Measurements from ENCODE around the gene STAT4. TPM values are rescaled to one million over a fixed set of nuclear protein-coding genes. Genes with fewer than 3 reads are reported as not detected.

STAT4 gene
- total RNA-seq, 1 experiment from 2014 or later: 0.71 TPM

DNA sequence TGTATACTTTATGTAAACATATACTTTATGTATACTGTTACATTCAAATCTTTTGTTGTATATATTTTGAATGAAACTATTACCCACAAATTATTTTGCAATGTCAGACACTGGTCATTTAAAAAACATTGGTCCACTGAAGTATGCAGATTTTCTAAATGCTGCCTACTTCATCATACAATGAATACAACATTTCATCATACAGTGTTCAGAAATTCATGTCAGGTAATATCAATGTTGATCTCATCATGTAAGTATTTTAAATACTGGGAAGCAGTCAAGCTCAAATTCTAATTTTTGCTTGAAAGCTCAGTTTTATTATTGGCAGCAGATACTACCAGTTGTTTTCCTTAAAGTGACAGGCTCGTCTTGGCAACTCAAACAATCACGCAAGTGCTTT is 2.9 kb upstream of the STAT4 start:
- H3K27ac ChIP-seq (ENCODE audit: low read depth, low read length, poor library complexity, severe bottlenecking): no peak overlapping the region
- no peaks in the 10 kb centered on the region for H3K27me3 ChIP-seq (replicated peaks; ENCODE audit: insufficient read depth, low read depth, low read length, poor library complexity)
- ChIA-PET POLR2A (ENCODE audit: low non-redundant PET) (no interaction called here), CTCF (no interaction called here)
- no peak for TF ChIP-seq EZH2 (IDR thresholded peaks at IDR 0.05; ENCODE audit: borderline replicate concordance, low read depth, low read length, poor library complexity, severe bottlenecking)
- TF ChIP-seq, protein P1, sequence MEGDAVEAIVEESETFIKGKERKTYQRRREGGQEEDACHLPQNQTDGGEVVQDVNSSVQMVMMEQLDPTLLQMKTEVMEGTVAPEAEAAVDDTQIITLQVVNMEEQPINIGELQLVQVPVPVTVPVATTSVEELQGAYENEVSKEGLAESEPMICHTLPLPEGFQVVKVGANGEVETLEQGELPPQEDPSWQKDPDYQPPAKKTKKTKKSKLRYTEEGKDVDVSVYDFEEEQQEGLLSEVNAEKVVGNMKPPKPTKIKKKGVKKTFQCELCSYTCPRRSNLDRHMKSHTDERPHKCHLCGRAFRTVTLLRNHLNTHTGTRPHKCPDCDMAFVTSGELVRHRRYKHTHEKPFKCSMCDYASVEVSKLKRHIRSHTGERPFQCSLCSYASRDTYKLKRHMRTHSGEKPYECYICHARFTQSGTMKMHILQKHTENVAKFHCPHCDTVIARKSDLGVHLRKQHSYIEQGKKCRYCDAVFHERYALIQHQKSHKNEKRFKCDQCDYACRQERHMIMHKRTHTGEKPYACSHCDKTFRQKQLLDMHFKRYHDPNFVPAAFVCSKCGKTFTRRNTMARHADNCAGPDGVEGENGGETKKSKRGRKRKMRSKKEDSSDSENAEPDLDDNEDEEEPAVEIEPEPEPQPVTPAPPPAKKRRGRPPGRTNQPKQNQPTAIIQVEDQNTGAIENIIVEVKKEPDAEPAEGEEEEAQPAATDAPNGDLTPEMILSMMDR (conservative IDR thresholded peaks at IDR 0.05; ENCODE audit: low read depth, low read length): no peak
- intact Hi-C loops (cut with micrococcal nuclease; ENCODE audit: unreplicated experiment): loop anchor here (2.0 kb wide), 1 partner anchor 373 kb away; no protein-coding TSS in a partner anchor
- peaks cover 15% of the 10 kb centered on the region for H3K4me1 ChIP-seq (ENCODE audit: insufficient read depth, low read length, poor library complexity, severe bottlenecking)
- H3K9me3 ChIP-seq (ENCODE audit: low read depth, low read length, poor library complexity, severe bottlenecking): no peaks in the 10 kb centered on the region
- BruUV-seq (replicated peaks): no TSS peak
- no peak for DNase-seq (ENCODE audit: low spot score)
- H3K36me3 ChIP-seq (ENCODE audit: insufficient read depth, low read length, poor library complexity, severe bottlenecking): no peaks in the 10 kb centered on the region
- no peak overlapping the region for H3K4me3 ChIP-seq (ENCODE audit: low read depth, low read length, poor library complexity, severe bottlenecking)

DNA sequence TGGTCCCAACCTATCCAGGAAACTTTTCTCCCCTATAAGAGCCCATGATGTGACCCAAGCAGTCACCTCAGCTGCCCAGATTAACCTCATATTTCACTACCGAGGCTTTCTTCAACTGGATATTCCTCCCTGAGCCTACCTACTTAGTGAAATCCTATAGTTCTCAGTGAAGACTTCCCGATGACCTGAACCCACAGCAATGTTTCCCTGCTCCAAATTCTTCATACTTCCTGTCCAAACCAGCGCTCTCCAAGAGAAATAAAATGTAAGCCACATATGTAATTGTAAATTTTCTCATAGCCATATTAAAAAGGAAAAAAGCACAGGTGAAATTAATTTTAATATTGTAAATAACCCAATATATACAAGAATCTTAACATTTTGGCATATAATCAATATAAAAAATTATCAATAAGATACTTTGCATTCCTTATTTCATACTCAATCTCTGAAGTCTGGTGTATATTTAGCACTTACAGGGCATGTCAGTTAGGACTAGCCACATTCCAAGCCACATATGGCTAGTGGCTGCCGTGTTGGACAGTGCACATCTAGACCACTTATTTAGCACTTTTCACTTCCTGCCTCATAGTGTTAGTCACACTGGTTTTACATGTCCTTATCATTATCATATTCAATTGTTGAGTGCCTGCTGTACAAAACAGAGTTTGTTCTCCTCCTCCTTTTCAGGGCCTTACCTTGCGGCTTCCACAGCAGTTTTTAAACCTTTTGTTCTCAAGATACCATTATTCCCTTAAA is 1.9 kb upstream of the STAT4 start:
- no peaks in the 10 kb centered on the region for H3K36me3 ChIP-seq (ENCODE audit: insufficient read depth, low read length, poor library complexity, severe bottlenecking)
- intact Hi-C loops (cut with micrococcal nuclease; ENCODE audit: unreplicated experiment): no loop called here
- no peaks in the 10 kb centered on the region for H3K27me3 ChIP-seq (replicated peaks; ENCODE audit: insufficient read depth, low read depth, low read length, poor library complexity)
- TF ChIP-seq EZH2 (IDR thresholded peaks at IDR 0.05; ENCODE audit: borderline replicate concordance, low read depth, low read length, poor library complexity, severe bottlenecking): no peak
- TF ChIP-seq, protein P1 (conservative IDR thresholded peaks at IDR 0.05; ENCODE audit: low read depth, low read length): no peak
- DNase-seq (ENCODE audit: low spot score): peak; percentile 30
- no peaks in the 10 kb centered on the region for H3K9me3 ChIP-seq (ENCODE audit: low read depth, low read length, poor library complexity, severe bottlenecking)
- BruUV-seq (replicated peaks): no TSS peak
- CTCF ChIA-PET: no interaction called here
- POLR2A ChIA-PET (ENCODE audit: low non-redundant PET): no interaction called here
- H3K4me1 ChIP-seq (ENCODE audit: insufficient read depth, low read length, poor library complexity, severe bottlenecking): peaks cover 15% of the 10 kb centered on the region
- H3K4me3 ChIP-seq (ENCODE audit: low read depth, low read length, poor library complexity, severe bottlenecking): no peak overlapping the region
- no peak overlapping the region for H3K27ac ChIP-seq (ENCODE audit: low read depth, low read length, poor library complexity, severe bottlenecking)

DNA sequence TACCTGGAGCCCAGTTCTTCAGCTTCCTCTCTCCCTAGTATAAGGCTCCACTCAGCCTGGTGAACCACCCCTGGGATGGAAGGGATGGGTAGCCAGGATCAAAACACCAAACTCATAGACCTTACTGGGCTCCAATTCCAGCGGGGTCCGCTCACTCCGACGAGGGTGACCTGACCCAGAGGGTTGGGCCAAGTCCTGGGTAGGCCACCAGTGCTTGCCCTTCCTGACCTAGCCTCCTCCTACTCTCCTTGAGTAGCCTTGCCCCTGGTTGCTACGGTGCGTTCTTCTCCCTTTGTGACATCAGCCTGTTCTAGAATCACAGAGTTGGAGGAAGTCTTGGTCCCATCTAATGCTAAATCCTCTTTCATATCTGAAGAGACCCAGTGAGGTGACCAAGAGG is 537 bp upstream of the STAT4 start:
- Histone ChIP-seq H3K4me3 (ENCODE audit: low read depth, low read length, poor library complexity, severe bottlenecking) (no peak overlapping the region), H3K36me3 (ENCODE audit: insufficient read depth, low read length, poor library complexity, severe bottlenecking) (no peaks in the 10 kb centered on the region), H3K27me3 (replicated peaks; ENCODE audit: insufficient read depth, low read depth, low read length, poor library complexity) (peaks cover 5% of the 10 kb centered on the region), H3K27ac (ENCODE audit: low read depth, low read length, poor library complexity, severe bottlenecking) (no peak overlapping the region), H3K9me3 (ENCODE audit: low read depth, low read length, poor library complexity, severe bottlenecking) (no peaks in the 10 kb centered on the region), H3K4me1 (ENCODE audit: insufficient read depth, low read length, poor library complexity, severe bottlenecking) (peaks cover 15% of the 10 kb centered on the region)
- ChIA-PET CTCF (no interaction called here), POLR2A (ENCODE audit: low non-redundant PET) (no interaction called here)
- intact Hi-C loops (cut with micrococcal nuclease; ENCODE audit: unreplicated experiment): no loop called here
- TF ChIP-seq, protein P1 (conservative IDR thresholded peaks at IDR 0.05; ENCODE audit: low read depth, low read length): no peak
- TF ChIP-seq EZH2 (IDR thresholded peaks at IDR 0.05; ENCODE audit: borderline replicate concordance, low read depth, low read length, poor library complexity, severe bottlenecking): no peak
- BruUV-seq (replicated peaks): no TSS peak
- DNase-seq (ENCODE audit: low spot score): no peak

All from A673 (cell line).